Cardiac muscle cell (in vitro differentiated cells and primary cell): ENCODE data around the gene ZNF311. TPM values are rescaled to one million over a fixed set of nuclear protein-coding genes. Genes with fewer than 3 reads are reported as not detected.
"Not testable (repeated sequence)": the region's sequence is repeated elsewhere in the genome, so short reads cannot be mapped to it uniquely, and the experiment has no call there.

Experiments
- DNase-seq, 2 donors: peaks; one replicate each; pipeline versions ENCODE4 v3.0.0 to v3.0.0-alpha.2; 2010 to 2017; ENCODE audit warnings: low read depth in 1 of 2, low spot score in 1 of 2
- H3K27ac ChIP-seq: fragments of 200-600 bp; sonication (generic); 2 replicates; pipeline ENCODE4 v1.5.1; 2016
- H3K27me3 ChIP-seq: fragments of 200-600 bp; sonication (generic); 2 replicates; pipeline ENCODE4 v1.6.0; 2016; ENCODE audit warnings: control low read depth
- H3K36me3 ChIP-seq: fragments of 200-600 bp; sonication (generic); 2 replicates; pipeline ENCODE4 v1.5.1; 2016; ENCODE audit warnings: control low read depth
- H3K4me1 ChIP-seq: fragments of 200-600 bp; sonication (generic); 2 replicates; pipeline ENCODE4 v1.8.1; 2017; ENCODE audit warnings: low read depth, mild to moderate bottlenecking, mixed run types
- H3K4me3 ChIP-seq: fragments of 200-600 bp; sonication (generic); 2 replicates; pipeline ENCODE4 v1.5.1; 2016; ENCODE audit warnings: mild to moderate bottlenecking
- H3K9me3 ChIP-seq: fragments of 200-600 bp; sonication (generic); 2 replicates; pipeline ENCODE4 v1.5.1; 2017; ENCODE audit warnings: low read depth, mild to moderate bottlenecking, control low read depth
- polyA plus RNA-seq: library from polyadenylated mRNA; unstranded; fragments of >200 nt; fragmentation: Nextera tagmentation; extraction: Ambion mirVana; gene quantifications from 2 replicates; pipeline ENCODE4 v1.2.1, GENCODE V29; 2016
- total RNA-seq: library from RNA; depleted of rRNA; stranded (reverse); fragments of >200 nt; gene quantifications from 2 replicates; pipeline ENCODE4 v1.2.3, GENCODE V29; 2016
- TF ChIP-seq, protein P1 (sequence below): IDR thresholded peaks from 2 replicates; pipeline ENCODE4 v1.5.1; 2012; ENCODE audit warnings: low read depth, mild to moderate bottlenecking, low read length

ZNF311 gene
- total and polyA plus RNA-seq, 2 experiments from 2014 or later = 0.57 to 1.8 TPM

DNA sequence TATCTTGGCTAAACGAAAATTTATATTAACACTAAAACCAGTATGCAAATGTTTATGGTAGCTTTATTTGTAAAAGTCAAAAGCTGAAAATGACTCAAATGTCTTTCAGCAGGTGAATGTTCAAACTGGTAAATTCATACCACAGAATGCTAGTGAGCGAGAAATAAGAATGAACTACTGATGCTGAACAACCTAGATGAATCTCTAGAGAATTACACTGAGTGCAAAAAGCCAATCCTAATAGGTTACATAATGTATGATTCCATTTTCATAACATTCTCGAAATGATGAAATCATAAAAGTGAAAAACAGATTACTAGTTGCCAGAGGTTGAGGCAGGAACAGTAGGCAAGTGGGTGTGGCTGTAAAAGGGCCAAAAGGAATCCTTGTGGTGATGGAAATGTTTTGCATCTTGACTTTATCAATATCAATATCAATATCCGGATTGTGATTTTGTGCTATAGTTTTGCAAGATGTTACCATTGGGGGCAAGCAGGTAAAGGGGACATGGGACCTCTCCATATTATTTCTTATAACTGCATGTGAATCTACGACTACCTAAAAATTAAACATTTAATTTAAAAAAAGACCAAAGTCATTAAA is 26.1 kb downstream of the ZNF311 start:
- Histone ChIP-seq H3K4me1 (peaks cover 9% of the 10 kb centered on the region), H3K27me3 (peaks cover 11% of the 10 kb centered on the region), H3K36me3 (no peaks in the 10 kb centered on the region), H3K4me3 (no peak overlapping the region), H3K9me3 (no peaks in the 10 kb centered on the region), H3K27ac (no peak overlapping the region)
- TF ChIP-seq, protein P1, sequence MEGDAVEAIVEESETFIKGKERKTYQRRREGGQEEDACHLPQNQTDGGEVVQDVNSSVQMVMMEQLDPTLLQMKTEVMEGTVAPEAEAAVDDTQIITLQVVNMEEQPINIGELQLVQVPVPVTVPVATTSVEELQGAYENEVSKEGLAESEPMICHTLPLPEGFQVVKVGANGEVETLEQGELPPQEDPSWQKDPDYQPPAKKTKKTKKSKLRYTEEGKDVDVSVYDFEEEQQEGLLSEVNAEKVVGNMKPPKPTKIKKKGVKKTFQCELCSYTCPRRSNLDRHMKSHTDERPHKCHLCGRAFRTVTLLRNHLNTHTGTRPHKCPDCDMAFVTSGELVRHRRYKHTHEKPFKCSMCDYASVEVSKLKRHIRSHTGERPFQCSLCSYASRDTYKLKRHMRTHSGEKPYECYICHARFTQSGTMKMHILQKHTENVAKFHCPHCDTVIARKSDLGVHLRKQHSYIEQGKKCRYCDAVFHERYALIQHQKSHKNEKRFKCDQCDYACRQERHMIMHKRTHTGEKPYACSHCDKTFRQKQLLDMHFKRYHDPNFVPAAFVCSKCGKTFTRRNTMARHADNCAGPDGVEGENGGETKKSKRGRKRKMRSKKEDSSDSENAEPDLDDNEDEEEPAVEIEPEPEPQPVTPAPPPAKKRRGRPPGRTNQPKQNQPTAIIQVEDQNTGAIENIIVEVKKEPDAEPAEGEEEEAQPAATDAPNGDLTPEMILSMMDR = no peak
- DNase-seq = no peak

DNA sequence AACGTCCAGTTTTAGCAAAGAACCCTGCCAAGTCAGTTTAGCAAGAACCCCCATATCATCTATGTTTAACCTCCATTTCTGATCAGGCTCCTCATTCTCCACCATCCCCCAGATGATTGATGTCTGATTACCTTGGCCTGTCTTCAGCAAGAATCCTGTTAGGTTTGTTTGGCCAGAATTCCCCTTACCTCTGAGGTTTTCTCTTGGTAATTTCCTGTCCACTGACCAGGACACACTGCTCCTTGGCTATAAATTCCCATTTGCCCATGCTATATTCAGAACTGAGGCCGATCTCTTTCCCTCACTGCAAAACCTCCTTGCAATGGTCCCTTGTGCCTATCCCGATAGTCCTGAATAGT is 27.0 kb downstream of the ZNF311 start:
- Histone ChIP-seq H3K4me1 (peaks cover 9% of the 10 kb centered on the region), H3K27me3 (peaks cover 11% of the 10 kb centered on the region), H3K36me3 (no peaks in the 10 kb centered on the region), H3K9me3 (no peaks in the 10 kb centered on the region), H3K27ac (no peak overlapping the region), H3K4me3 (no peak overlapping the region)
- DNase-seq = no peak
- TF ChIP-seq, protein P1 = no peak

DNA sequence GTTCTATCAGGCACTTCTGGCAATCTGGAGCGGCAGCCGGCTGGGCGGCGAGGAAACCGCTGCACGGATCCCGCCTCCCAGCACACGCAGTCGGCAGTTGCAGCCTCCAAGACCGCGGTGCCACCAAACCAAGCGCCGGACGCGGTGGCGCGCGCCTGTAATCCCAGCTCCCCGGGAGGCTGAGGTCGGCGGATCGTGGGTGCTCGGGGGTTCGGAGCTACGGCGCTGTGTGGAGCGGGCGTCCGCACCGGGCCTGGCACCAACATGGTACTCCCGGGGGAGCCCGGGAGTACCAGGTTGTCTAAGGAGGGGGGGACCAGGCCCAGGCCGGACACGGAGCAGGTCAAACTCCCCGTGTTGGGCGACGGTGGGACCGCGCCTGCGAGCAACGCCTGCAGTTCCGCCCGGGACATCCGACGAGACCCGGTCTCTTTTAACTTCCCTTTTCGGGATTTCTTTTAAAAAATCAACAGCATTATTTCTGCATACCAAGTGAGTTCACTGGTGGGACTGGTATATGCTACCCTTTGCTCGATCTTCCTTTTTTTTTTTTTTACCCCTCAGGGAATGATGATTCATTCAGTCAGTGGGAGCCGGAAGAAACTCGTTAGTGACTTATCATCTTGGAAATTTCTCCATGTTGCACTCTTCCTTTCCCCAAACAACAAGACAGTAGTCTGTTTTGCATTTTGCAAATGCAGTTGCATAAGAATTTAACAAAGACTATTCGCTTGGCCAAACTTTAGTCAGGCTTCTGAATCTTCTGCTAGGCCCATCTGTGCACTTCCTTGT is 27.6 kb downstream of the ZNF311 start:
- H3K9me3 ChIP-seq = no peaks in the 10 kb centered on the region
- DNase-seq = peak in 1 of 2 donors; percentile 84

DNA sequence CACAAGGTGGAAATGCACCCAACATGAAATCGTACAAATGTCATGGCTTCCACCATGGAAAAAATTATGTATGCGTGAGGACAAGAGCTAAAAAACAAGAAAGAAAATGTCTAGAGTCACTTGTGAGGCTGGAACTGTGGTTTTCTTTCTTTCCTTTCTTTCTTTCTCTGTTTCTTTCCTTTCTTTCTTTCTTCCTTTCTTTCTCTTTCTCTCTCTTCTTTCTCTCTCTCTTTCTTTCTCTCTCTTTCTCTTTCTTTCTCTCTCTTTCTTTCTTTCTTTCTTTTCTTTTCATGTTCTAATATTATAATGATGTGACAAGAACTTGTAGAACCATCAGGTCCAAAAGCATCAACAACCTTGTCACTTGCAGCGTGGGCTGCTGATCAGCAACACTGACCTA is 28.4 kb downstream of the ZNF311 start:
- H3K4me3 ChIP-seq = no peak overlapping the region
- TF ChIP-seq, protein P1 = no peak

More for the DNA sequence above, 27.6 kb downstream of the ZNF311 start:
- Histone ChIP-seq H3K36me3 (no peaks in the 10 kb centered on the region), H3K27ac (no peak overlapping the region), H3K4me1 (peaks cover 9% of the 10 kb centered on the region), H3K27me3 (peaks cover 11% of the 10 kb centered on the region), H3K4me3 (no peak overlapping the region)
- TF ChIP-seq, protein P1 = no peak

DNA sequence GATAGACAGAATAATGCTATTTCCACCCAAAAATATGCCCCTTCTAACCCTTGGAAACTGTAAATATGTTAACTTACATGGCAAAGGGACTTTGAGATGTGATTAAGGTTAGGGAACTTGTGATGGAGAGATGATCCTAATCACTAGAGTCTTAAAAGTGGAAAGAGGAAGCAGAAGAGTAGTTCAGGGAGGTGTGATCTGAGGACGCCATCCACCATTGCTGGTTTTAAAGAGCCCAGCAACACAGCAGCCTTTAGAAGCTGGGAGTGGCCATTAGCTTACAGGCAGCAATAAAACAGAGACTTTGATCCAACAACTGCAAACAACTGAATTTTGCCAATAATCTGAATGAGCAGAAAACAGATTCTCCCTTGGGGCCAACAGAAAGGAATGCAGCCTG is 30.6 kb downstream of the ZNF311 start:
- H3K4me1 ChIP-seq = no peaks in the 10 kb centered on the region
- H3K9me3 ChIP-seq = no peaks in the 10 kb centered on the region
- DNase-seq = no peak
- no peaks in the 10 kb centered on the region for H3K36me3 ChIP-seq
- peaks cover 11% of the 10 kb centered on the region for H3K27me3 ChIP-seq
- TF ChIP-seq, protein P1 = no peak
- H3K4me3 ChIP-seq = no peak overlapping the region
- H3K27ac ChIP-seq = no peak overlapping the region

More for the DNA sequence above, 28.4 kb downstream of the ZNF311 start:
- no peaks in the 10 kb centered on the region for H3K36me3 ChIP-seq
- H3K27me3 ChIP-seq = peaks cover 11% of the 10 kb centered on the region
- peaks cover 9% of the 10 kb centered on the region for H3K4me1 ChIP-seq
- no peak overlapping the region for H3K27ac ChIP-seq
- H3K9me3 ChIP-seq = no peaks in the 10 kb centered on the region
- DNase-seq = no peak

DNA sequence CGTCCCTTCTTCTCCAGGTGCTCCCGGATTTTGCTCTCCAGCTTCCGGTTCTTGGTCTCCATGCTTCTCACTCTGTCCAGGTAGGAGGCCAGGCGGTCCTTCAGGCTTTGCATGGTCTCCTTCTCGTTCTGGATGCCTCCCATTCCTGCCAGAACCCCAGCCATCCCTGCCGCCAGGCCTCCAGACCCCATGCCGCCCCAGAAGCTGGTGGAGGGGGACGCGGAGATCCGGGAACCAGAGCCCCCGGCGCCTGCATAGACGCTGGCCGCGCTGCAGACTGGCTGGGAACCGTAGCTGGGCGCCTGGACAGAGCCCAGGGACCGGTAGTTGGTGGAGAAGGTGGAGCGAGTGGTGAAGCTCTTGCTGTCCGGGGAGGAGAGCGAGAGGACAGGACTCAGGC is 35.1 kb downstream of the ZNF311 start:
- not testable (repeated sequence) for H3K4me1 ChIP-seq, H3K9me3 ChIP-seq, H3K27me3 ChIP-seq, H3K36me3 ChIP-seq, DNase-seq, H3K4me3 ChIP-seq, H3K27ac ChIP-seq
